ENCODE results near the gene PAFAH2. TPM values are rescaled to one million over a fixed set of nuclear protein-coding genes. Genes with fewer than 3 reads are reported as not detected.

The PAFAH2 gene
- total RNA-seq, 4 donors from 2014 or later: 11.8 to 23.0 (median 17.1) TPM

GRCh38 chr1:25959611-25960010 is 38.3 kb downstream of the PAFAH2 start:
- 90 to 92% methylated on average over 2 of the region's 2 CpGs for WGBS, 2 donors
- intact Hi-C loops (cut with DNase I; ENCODE audit: low total_unique reads): no loop called here

GRCh38 chr1:25958465-25958864 is 39.4 kb downstream of the PAFAH2 start:
- DNase-seq (ENCODE audit: low spot score in 2 of 2): no peak
- H3K4me3 ChIP-seq (ENCODE audit: low read depth, poor library complexity, severe bottlenecking): no peak overlapping the region
- 88 to 90% methylated on average over 6 of the region's 6 CpGs for WGBS, 2 donors
- TF ChIP-seq CTCF (IDR thresholded peaks at IDR 0.05) (no peak), POLR2A (IDR thresholded peaks at IDR 0.05) (no peak)
- intact Hi-C loops (cut with DNase I; ENCODE audit: low total_unique reads): no loop called here

More at GRCh38 chr1:25959611-25960010, 38.3 kb downstream of the PAFAH2 start:
- no peak for DNase-seq (ENCODE audit: low spot score in 2 of 2)
- H3K4me3 ChIP-seq (ENCODE audit: low read depth, poor library complexity, severe bottlenecking): no peak overlapping the region
- TF ChIP-seq POLR2A (IDR thresholded peaks at IDR 0.05): no peak

- intact Hi-C loops (cut with DNase I; ENCODE audit: low total_unique reads): no loop called here
- no peak for TF ChIP-seq CTCF (IDR thresholded peaks at IDR 0.05)
- no peak for TF ChIP-seq POLR2A (IDR thresholded peaks at IDR 0.05)
- no peak for DNase-seq (ENCODE audit: low spot score in 2 of 2)
- H3K4me3 ChIP-seq (ENCODE audit: low read depth, poor library complexity, severe bottlenecking): no peak overlapping the region
Observed at GRCh38 chr1:25955553-25955952, 42.3 kb downstream of the PAFAH2 start.

- intact Hi-C loops (cut with DNase I; ENCODE audit: low total_unique reads): no loop called here
- no peak for DNase-seq (ENCODE audit: low spot score in 2 of 2)
- 67 to 72% methylated on average over 10 of the region's 10 CpGs for WGBS, 2 donors
- TF ChIP-seq CTCF (IDR thresholded peaks at IDR 0.05) (no peak), POLR2A (IDR thresholded peaks at IDR 0.05) (no peak)
- no peak overlapping the region for H3K4me3 ChIP-seq (ENCODE audit: low read depth, poor library complexity, severe bottlenecking)
Observed at GRCh38 chr1:25954282-25954938, 43.5 kb downstream of the PAFAH2 start.

- DNase-seq (ENCODE audit: low spot score in 2 of 2): no peak
- whole genome bisulfite sequencing, 2 donors: 30 to 40% methylated on average over 4 of the region's 4 CpGs
- intact Hi-C loops (cut with DNase I; ENCODE audit: low total_unique reads): no loop called here
- no peak overlapping the region for H3K4me3 ChIP-seq (ENCODE audit: low read depth, poor library complexity, severe bottlenecking)
- TF ChIP-seq CTCF (IDR thresholded peaks at IDR 0.05) (no peak), POLR2A (IDR thresholded peaks at IDR 0.05) (no peak)
Observed at GRCh38 chr1:25952841-25953401, 44.9 kb downstream of the PAFAH2 start.

GRCh38 chr1:25948641-25949040 is 49.2 kb downstream of the PAFAH2 start:
- WGBS, 2 donors: 82 to 87% methylated on average over 4 of the region's 4 CpGs
- no peak overlapping the region for H3K4me3 ChIP-seq (ENCODE audit: low read depth, poor library complexity, severe bottlenecking)
- DNase-seq (ENCODE audit: low spot score in 2 of 2): no peak
- intact Hi-C loops (cut with DNase I; ENCODE audit: low total_unique reads): no loop called here
- TF ChIP-seq POLR2A (IDR thresholded peaks at IDR 0.05) (no peak), CTCF (IDR thresholded peaks at IDR 0.05) (no peak)
